Fibroblast of skin of scalp (primary cell): ENCODE data around the gene NPR3.

ENCODE experiments used
- DNase-seq: peaks from one replicate; pipeline ENCODE4 v3.0.0-alpha.2; 2013

NPR3 gene

DNA sequence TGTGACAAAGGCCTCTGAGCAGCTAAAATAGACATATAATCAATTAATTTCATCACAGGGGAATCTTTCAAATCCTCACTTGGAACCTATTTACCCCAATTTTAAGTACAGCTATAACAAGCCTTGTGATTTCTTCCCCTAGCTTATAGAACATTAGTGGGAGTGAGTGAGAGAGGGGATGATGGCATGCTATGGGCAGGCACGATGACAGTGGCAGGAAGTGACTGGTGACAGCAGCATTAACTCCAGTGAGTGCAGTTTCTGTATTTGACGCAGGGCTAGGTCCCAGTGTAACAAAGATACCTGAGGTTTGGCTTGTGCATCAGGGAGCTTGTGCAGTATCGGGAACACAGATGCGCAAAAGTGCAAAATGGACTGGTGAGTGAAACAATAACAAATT lies 54.1 kb downstream of the NPR3 start:
- no peak for DNase-seq

GRCh38 chr5:32767948-32768467 lies 56.9 kb downstream of the NPR3 start:
- DNase-seq, result peak; percentile 92

- DNase-seq, result no peak
These were observed 58.6 kb downstream of the NPR3 start for GRCh38 chr5:32769711-32770110.

DNA sequence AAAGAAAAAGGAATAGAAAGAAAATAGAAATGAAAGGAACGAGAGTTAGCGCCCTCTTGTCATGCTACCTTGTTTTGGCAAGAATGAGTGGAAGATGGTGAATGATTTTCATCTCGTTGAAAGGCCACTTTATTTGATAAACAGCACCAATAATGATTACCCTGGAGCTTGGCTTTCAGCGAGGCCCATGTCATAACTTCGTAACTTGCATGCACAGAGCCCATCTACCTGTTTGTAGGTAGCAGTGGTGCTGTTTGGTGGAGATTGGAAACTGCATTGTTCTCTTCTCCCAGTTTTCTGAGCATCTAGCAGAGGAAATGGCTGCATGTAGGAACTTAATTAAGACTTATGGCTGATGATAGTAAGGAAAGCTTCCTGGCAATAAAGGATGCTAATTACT lies 59.3 kb downstream of the NPR3 start:
- DNase-seq, result no peak

DNA sequence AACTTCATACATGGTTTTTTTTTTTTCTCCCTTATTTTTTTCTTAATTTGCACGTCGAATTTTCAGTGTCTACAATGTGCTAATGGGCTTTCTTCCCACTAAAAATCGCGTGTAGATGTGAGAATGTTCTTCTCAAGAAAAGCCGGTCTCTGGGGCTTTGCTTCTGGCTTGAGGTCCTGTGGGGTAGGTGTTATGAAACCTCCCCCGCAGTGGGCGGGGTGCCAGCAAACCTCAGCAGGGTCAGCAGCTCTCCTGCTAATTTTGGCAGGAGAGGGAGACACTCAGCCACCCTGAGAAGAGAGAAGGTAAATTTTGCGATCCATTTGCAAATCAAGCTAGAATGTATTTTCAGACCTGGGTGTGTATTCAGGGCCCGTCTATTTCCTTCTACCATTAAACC lies 59.9 kb downstream of the NPR3 start:
- DNase-seq, result no peak

- DNase-seq, result no peak
These were observed 62.8 kb downstream of the NPR3 start for GRCh38 chr5:32773944-32774343.

DNA sequence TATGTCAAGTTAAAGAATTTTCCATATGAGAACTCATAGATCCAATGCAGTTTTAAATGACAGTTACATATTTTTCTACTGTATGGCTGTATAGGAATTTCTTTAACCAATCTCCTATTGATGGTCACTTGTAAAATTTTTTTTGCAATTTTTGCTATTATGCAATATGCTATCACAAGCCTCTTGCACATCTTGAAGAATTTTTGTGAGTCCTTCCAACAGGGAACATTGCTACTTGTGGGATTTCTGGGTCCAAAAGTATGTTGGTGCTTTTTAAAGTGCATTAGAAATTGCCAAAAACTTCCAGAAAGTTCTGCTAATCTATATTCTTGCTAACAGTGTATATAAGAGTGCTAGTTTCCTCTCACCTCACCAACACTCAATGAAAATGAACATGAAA lies 65.1 kb downstream of the NPR3 start:
- no peak for DNase-seq

DNA sequence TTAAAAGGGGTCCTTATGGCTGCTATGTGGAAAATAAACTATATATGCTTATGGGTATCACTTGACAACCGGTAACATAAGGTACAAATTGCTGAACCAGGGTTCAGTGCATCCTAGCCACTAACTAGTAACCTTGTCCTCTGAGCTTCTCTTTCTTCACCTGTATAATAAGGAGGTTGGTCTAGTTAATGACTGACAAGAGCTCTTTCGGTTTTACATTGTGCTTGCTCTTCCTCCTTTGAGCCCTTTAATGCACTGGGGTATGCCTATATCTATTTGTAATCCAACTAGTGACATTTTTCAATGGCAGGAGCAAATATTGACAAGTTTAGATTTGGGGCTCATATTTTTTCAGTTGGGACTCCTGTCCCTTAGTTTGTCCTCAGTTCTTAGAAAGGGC lies 66.1 kb downstream of the NPR3 start:
- DNase-seq, result no peak

- no peak for DNase-seq
These were observed 66.6 kb downstream of the NPR3 start for GRCh38 chr5:32777733-32778132.

GRCh38 chr5:32778403-32778802 lies 67.3 kb downstream of the NPR3 start:
- no peak for DNase-seq

GRCh38 chr5:32779754-32780415 lies 68.8 kb downstream of the NPR3 start:
- DNase-seq, result peak; percentile 33

GRCh38 chr5:32780508-32780919 lies 69.4 kb downstream of the NPR3 start:
- peak; percentile 80 for DNase-seq

GRCh38 chr5:32783661-32784060 lies 72.5 kb downstream of the NPR3 start:
- DNase-seq, result no peak

GRCh38 chr5:32785611-32786254 lies 74.6 kb downstream of the NPR3 start:
- DNase-seq, result peak; percentile 43

- DNase-seq, result no peak
These were observed 75.2 kb downstream of the NPR3 start for GRCh38 chr5:32786311-32786710.

- DNase-seq, result peak; percentile 88
These were observed 79.4 kb downstream of the NPR3 start for GRCh38 chr5:32790411-32790951.

- peak; percentile 43 for DNase-seq
These were observed 80.6 kb downstream of the NPR3 start for GRCh38 chr5:32791536-32792243.

DNA sequence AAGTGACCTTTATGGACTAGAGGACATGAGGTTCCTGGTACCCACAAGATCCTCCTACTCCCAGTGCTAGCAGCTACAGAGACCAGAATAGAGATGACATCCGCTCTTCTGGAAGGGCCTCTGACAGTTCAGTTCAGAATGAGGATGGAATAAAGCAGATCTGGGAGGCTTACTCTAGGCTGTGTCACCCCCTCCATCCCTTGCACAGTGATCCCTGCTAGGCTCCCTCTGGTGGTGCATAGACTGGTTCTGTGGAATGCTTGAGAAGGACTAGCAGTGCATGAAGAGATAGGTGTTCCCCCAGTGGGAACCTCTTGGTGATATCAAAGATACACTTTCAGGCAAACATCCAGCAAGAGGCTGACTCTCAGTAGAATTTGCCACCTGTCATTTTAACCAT lies 83.0 kb downstream of the NPR3 start:
- DNase-seq, result peak; percentile 59

- peak; percentile 26 for DNase-seq
These were observed 91.6 kb downstream of the NPR3 start for GRCh38 chr5:32802764-32803163.

DNA sequence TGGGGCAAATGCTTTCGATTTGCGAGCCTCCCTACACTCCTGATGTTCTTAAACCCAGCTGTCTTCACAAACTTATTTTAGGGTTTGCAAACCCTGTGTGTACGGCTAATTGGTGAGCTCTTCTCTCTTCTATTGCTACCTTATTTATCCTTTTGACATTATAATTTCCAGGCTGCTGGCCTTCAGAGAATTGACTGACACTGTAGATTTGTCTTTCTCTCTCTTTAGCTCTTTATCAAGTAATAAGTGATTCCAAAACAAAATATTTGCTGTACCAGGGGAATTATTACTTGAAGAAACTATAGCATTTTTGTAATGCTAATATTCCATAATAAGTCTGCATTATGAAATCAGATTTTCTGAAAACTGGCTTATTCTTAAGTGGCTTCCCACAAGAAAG lies 92.5 kb downstream of the NPR3 start:
- DNase-seq, result peak; percentile 13

GRCh38 chr5:32805462-32805861 lies 94.3 kb downstream of the NPR3 start:
- peak; percentile 48 for DNase-seq

- peak; percentile 94 for DNase-seq
These were observed 95.0 kb downstream of the NPR3 start for GRCh38 chr5:32805971-32806638.

DNA sequence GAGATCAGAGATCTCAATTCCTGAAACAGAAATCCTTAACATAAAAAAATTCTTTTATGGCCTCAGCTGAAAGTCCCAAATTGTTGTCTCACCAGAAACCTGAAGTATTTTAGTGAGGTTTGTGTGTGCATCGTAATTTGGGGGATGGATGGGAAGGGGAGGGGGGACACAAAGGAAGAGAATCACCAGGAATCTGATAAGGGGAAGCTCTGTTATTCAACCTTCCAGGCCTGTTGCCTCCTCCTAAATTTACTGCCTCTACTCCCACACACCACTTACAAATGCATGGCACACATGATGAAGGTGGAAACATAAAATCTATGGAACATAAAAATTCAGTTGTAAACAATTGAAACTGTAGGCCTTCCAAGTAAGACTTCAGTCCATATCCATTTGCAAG lies 97.7 kb downstream of the NPR3 start:
- no peak for DNase-seq
